ENCODE measurements around the gene PPP1R10.

GRCh38 chr6:30568245-30568644 lies 48.8 kb downstream of the PPP1R10 start:
- TF ChIP-seq CTCF (conservative IDR thresholded peaks at IDR 0.05; ENCODE audit: low read depth, low read length) (no peak), EZH2 (IDR thresholded peaks at IDR 0.05; ENCODE audit: borderline replicate concordance, low read depth, low read length, poor library complexity, severe bottlenecking) (no peak)

Data from A673 (cell line).